Glutamatergic neuron (in vitro differentiated cells): Measurements from ENCODE around the gene GNAL. TPM values are rescaled to one million over a fixed set of nuclear protein-coding genes. Genes with fewer than 3 reads are reported as not detected.

Experiments
- DNase-seq: peaks from one replicate; pipeline ENCODE4 v3.0.0; 2022
- H3K27ac Mint-ChIP-seq: one replicate; pipeline ENCODE4 v1.8.0; 2020; ENCODE audit warnings: mild to moderate bottlenecking, mixed read lengths, inconsistent platforms; ENCODE audit not compliant: unreplicated experiment
- H3K27me3 Mint-ChIP-seq: one replicate; pipeline ENCODE4 v1.8.0; 2020; ENCODE audit warnings: mild to moderate bottlenecking, moderate library complexity, mixed read lengths, inconsistent platforms; ENCODE audit not compliant: unreplicated experiment
- H3K36me3 Mint-ChIP-seq: one replicate; pipeline ENCODE4 v1.8.0; 2020; ENCODE audit warnings: mild to moderate bottlenecking, mixed read lengths, inconsistent platforms; ENCODE audit not compliant: unreplicated experiment
- H3K4me1 Mint-ChIP-seq: one replicate; pipeline ENCODE4 v1.8.0; 2020; ENCODE audit warnings: mild to moderate bottlenecking, low read depth, mixed read lengths, inconsistent platforms; ENCODE audit not compliant: unreplicated experiment
- H3K4me3 Mint-ChIP-seq: one replicate; pipeline ENCODE4 v1.8.0; 2020; ENCODE audit warnings: mild to moderate bottlenecking, mixed read lengths, inconsistent platforms; ENCODE audit not compliant: unreplicated experiment
- H3K9me3 Mint-ChIP-seq: one replicate; pipeline ENCODE4 v1.8.0; 2020; ENCODE audit warnings: mild to moderate bottlenecking, moderate library complexity, mixed read lengths, inconsistent platforms; ENCODE audit not compliant: unreplicated experiment
- CTCF ChIP-seq: fragments of 200-600 bp; sonication (generic); IDR thresholded peaks from one replicate; pipeline ENCODE4 v1.5.0; 2021; ENCODE audit not compliant: partially characterized antibody, unreplicated experiment
- total RNA-seq: library from RNA; stranded (reverse); fragmentation: NEBNext Ultra II Directional; extraction: Animal tissue kit (Norgen Biotek cat#: 25700); gene quantifications from one replicate; pipeline ENCODE4 v1.2.1, GENCODE V29; 2021; ENCODE audit not compliant: unreplicated experiment

The GNAL gene
- total RNA-seq, 1 donor from 2014 or later = 52.5 TPM

- no peak overlapping the region for H3K27ac Mint-ChIP-seq
- H3K9me3 Mint-ChIP-seq = peaks cover 2% of the 10 kb centered on the region
- no peak for DNase-seq
- H3K4me1 Mint-ChIP-seq = peaks cover 4% of the 10 kb centered on the region
- no peaks in the 10 kb centered on the region for H3K27me3 Mint-ChIP-seq
- no peaks in the 10 kb centered on the region for H3K36me3 Mint-ChIP-seq
- no peak for TF ChIP-seq CTCF
- H3K4me3 Mint-ChIP-seq = no peak overlapping the region
These were observed 91.0 kb downstream of the GNAL start for GRCh38 chr18:11780042-11780441.

- no peak for DNase-seq
- Mint-ChIP-seq H3K27ac (no peak overlapping the region), H3K36me3 (no peaks in the 10 kb centered on the region), H3K27me3 (no peaks in the 10 kb centered on the region), H3K4me1 (peaks cover 15% of the 10 kb centered on the region), H3K4me3 (no peak overlapping the region), H3K9me3 (no peaks in the 10 kb centered on the region)
- TF ChIP-seq CTCF = no peak
These were observed 94.8 kb downstream of the GNAL start for GRCh38 chr18:11783716-11784331.

- H3K4me1 Mint-ChIP-seq = peaks cover 22% of the 10 kb centered on the region
- H3K4me3 Mint-ChIP-seq = no peak overlapping the region
- H3K27me3 Mint-ChIP-seq = no peaks in the 10 kb centered on the region
- H3K9me3 Mint-ChIP-seq = no peaks in the 10 kb centered on the region
- H3K36me3 Mint-ChIP-seq = no peaks in the 10 kb centered on the region
- DNase-seq = no peak
- no peak for TF ChIP-seq CTCF
- H3K27ac Mint-ChIP-seq = no peak overlapping the region
These were observed 95.7 kb downstream of the GNAL start for GRCh38 chr18:11784674-11785304.

GRCh38 chr18:11785444-11786055 is 96.5 kb downstream of the GNAL start:
- Mint-ChIP-seq H3K9me3 (no peaks in the 10 kb centered on the region), H3K4me1 (peaks cover 26% of the 10 kb centered on the region), H3K27ac (no peak overlapping the region), H3K4me3 (no peak overlapping the region), H3K36me3 (no peaks in the 10 kb centered on the region), H3K27me3 (no peaks in the 10 kb centered on the region)
- no peak for TF ChIP-seq CTCF
- DNase-seq = no peak

- peak overlapping the region; percentile 17 for H3K4me3 Mint-ChIP-seq
- no peaks in the 10 kb centered on the region for H3K9me3 Mint-ChIP-seq
- DNase-seq = no peak
- H3K4me1 Mint-ChIP-seq = peaks cover 24% of the 10 kb centered on the region
- H3K27me3 Mint-ChIP-seq = peaks cover 3% of the 10 kb centered on the region
- H3K27ac Mint-ChIP-seq = peak overlapping the region; percentile 39
- TF ChIP-seq CTCF = no peak
- H3K36me3 Mint-ChIP-seq = no peaks in the 10 kb centered on the region
These were observed 100.8 kb downstream of the GNAL start for GRCh38 chr18:11789716-11790510.
